ENCODE results near the gene SLC43A3.
"Not testable (repeated sequence)": the region's sequence is repeated elsewhere in the genome, so short reads cannot be mapped to it uniquely, and the experiment has no call there.

The SLC43A3 gene

DNA sequence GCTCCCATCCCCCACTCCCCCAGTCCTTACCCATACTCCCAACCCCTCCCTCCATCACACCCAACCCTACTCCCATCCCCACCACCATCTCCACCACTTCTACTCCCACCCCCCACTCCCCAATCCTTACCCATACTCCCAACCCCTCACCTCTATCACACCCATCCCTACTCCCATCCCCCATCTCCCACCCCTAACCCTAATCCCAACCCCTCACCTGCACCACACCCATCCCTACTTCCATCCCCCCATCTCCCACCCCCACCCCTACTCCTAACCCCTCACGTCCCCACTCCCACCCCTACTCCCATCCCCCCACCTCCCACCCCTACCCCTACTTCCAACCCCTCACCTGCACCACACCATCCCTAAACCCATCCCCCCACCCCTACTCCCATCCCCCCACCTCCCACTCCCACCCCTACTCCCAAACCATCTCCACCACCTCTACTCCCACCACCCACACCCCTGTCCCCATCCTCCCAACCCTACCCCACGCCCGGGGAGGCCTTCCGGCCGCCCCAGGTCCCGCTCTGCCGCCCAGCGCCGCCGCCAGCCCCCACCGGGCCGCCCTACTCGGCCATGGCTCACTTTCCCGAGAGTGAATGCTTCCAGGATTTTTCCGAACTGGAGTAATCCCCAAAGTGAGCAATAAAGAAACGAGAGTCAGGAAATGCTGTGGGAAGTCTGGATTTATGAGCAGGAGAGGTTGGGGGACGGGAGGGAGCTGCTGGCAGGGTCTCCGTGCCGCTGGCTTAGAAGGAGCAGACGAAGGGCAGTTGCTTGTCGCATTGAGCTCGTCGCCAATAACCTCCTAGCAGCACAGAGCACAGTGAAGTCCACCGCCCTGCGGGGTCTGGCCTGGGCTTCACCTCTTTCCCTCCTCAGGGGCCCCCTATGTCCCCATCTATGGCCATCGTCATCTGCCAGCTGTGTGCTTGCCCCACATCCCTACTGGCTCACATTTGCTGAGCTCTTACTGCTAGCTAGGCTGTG, 50.5 kb downstream of the SLC43A3 start:
- no peak for DNase-seq

DNA sequence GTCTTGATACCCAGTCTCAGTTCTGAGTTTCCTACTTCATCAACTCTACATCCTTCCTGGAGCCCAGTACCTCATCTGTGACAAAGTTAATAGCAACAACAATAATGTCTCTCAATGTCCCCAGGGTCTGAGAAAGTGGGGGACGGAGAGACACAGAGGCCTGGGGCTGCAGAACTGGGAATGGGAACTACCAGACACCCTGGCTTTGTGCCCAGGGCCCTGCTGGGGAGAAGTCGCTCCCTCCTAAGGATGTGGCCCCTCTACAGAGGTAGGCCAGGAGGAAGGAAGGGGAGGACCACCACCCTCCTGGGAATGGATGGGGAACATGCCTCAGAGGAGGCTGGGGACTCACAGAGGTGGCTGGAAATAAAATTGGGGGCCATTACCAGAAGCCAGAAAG, 51.4 kb downstream of the SLC43A3 start:
- no peak for DNase-seq

DNA sequence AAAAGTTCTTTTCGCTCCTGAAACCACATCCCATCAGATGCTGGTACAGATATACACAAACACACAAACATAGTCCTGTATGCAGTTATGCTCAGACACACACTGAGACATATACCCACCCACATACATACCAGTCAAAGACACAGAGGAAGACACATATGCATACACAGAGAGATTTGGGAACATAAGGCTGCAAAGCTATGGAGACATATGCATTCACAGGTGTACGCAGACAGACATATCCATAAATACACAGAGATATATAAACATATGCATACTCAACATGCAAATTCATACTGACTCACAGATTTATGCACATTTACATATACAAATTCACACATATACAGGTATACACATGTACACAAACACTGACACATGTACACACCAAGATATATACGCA, 52.0 kb downstream of the SLC43A3 start:
- no peak for DNase-seq

DNA sequence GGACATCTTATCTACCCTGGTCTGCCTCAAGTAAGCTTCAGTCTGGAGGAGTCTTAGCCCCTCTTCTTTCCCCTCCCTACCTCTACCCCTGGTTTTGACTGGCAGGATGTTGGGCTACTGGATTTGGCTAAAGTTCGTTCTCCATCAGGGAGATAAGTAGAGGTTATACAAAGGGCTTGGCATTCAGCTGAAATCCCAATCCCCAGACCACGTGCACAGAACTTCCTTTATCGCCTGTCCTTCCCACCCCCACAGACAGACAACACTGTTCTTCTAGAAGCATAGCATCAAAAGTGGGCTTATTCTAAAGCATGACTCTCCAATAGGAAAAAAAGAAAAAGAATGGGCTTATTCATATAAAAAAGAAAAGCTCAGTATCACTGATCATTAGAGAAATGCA, 53.8 kb downstream of the SLC43A3 start:
- no peak for DNase-seq

DNA sequence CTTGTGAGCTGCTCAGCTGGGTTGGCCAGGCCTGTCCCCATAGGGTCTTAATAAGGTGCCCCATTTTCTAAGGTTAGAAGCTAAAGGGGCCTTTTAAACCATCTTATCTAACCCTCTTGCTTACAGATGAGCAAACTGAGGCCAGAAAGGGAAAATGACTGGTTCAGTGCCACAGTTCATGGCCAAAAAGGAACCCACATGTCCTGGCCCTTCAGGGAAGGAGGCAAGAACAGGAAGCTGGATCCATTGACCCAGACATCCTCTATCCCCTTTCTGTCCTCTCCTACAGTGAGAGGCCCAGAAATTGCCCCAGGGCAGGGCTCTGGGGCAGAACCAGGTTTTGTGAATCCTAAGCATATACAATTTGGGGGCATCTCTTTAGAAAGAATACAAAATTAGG, 56.0 kb downstream of the SLC43A3 start:
- no peak for DNase-seq

DNA sequence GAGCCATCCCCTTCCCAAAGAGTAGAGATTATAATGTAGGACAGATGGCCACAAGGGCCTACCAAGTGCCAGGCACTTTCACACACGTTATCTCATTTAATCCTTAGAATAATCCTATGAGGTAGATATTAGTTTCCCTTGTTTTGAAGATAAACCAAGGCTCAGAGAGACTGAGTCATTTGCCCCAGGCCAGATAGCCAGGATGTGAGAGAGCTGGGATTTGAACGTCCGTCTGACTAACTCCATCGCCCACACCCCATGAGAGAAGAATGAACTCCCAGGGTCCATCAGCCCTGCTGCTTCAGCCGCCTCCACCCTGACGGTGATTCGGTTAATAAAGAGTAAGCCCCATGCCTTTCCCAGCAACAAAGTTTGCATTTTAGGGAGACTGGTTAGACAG, 56.7 kb downstream of the SLC43A3 start:
- no peak for DNase-seq

GRCh38 chr11:57368845-57369232, 58.1 kb downstream of the SLC43A3 start:
- no peak for DNase-seq

- no peak for DNase-seq
These were observed 58.6 kb downstream of the SLC43A3 start for GRCh38 chr11:57368106-57368844.

DNA sequence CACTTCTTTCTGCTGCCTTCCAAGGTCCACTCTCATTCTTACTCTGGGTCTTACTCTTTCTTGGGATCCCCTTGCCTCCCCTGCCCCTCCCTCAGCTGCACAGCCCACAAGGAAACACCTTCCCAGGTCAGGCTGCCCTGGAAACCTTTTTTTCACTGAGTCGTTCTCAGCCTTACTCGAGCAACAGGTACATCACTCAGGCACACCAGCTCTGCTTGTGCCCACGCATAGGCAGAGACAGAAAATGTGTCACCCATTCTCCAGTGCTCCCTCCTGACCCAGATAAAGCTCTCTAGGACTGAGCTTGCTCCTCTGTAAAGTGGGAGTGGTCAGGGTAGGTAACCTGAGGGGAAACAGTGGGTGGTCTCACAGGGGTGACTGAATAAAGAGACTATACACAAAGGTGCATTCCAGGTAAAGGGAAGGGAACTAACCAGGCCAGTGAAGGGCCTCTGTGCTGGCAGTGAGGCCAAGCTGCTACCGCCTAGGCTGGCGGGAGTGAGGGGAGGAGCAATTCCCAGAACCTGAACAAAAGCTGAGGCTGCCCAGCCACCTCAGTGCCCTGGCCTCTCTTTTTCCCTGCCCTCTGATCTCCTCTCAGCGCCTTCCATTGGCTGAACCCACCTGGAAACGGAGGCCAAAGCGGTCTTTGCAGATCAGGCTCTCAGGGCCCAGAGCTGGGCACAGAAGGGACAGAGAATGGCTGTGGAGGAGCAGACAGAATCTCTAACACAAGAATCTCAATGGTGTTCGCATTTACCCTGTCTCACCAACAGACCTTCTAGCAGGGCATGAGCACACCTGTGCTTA, 61.9 kb downstream of the SLC43A3 start:
- no peak for DNase-seq

GRCh38 chr11:57363131-57364080, 63.5 kb downstream of the SLC43A3 start:
- DNase-seq, result no peak

GRCh38 chr11:57361926-57362325, 65.0 kb downstream of the SLC43A3 start:
- no peak for DNase-seq

DNA sequence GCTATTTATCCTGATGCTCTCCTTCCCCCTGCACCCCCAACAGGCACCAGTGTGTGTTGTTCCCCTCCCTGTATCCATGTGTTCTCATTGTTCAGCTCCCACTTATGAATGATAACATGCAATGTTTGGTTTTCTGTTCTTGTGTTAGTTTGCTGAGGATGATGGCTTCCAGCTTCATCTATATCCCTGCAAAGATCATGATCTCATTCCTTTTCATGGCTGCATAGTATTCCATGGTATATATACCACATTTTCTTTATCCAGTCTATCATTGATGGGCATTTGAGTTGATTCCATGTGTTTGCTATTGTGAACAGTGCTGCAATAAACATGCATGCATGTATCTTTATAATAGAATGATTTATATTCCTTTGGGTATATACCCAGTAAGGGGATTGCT, 65.5 kb downstream of the SLC43A3 start:
- DNase-seq, result not testable (repeated sequence)

DNA sequence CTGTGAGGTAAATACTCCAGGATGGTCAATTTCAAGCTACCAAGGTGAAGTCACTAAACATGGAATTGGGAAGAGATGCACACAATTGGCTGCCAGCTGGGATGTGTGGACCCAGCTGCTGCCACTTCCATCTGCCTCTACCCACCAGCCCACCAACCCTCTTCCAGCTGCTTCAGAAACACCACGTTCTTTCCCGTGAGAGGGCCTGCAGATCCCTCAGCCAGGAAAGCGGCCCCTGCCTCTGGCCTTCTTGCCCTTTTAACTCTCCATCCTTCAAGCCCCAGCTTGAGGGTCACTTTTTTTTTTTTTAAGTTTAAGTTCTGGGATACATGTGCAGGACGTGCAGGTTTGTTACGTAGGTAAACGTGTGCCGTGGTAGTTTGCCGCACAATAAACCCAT, 65.9 kb downstream of the SLC43A3 start:
- no peak for DNase-seq

DNA sequence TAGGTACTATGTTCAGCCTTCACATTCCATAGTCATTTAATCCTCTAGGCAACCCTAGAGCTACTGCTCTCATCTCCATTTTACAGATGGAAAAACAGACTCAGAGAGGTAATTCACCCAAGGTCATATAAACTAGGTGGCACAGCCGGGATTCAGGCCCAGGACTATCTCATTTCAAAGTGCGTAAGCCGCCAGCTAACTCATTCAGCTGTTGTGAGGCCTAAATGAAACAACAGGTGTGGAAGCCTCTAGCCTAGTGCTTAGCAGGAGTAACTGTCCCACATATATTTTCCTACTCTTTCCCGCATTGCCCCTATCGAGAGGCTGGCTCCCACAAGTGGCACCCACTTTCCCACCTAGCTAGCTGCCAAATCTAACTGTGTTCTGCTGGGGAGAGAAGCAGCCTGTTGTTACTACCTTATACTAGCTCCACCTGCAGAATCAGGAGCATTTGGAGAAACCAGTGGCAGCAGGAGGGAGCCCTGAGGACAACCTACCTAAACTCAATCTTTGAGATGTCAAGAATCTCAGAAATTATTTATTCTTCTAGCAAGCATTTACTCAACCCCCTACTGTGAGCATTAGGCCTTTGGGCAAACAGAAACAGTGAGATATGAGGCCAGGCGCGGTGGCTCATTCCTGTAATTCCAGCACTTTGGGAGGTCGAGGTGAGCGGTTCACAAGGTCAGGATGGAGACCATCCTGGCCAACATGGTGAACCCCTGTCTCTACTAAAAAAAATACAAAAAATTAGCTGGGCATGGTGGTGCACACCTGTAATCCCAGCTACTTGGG, 66.8 kb downstream of the SLC43A3 start:
- DNase-seq, result no peak

DNA sequence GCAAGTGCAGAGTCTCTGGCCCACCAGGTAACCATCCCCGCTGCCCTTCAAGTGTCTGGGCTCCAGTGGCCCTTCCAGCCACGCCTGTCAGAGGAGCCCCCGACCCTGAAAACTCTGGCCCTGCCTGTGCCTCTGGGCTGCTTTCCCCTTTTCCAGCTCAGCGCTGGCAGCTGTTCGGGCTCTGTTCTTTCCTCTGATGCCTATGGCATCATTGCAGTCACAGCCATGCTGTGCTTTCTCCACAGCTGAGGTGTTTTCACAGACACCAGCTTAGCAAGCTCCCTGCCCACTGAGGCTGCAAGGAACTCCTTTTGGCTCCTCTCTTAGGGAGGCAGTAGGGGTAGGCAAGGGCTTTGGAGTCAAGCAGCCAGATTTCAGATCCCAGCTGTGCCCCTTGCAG, 67.5 kb downstream of the SLC43A3 start:
- DNase-seq, result no peak

DNA sequence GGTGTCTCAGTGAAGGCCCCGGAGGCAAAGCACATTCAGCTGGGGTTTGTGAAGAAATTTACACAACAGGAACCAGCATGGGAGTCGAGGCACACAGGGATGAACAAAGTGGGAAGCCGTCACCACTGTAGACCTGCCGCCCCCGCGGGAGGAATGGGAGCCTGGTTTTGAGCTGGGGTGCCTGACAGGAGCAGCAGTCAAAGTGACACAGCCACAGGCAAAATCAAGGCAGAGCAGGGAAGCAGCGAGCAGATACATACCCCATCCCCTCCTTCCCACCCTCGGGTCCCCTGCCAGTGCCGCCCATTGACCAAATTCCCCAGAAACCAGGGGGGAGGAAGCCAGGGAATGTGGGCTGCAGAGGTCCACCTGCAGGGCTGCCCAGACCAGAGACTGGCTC, 67.9 kb downstream of the SLC43A3 start:
- no peak for DNase-seq

- DNase-seq, result no peak
These were observed 68.4 kb downstream of the SLC43A3 start for GRCh38 chr11:57358543-57358961.

DNA sequence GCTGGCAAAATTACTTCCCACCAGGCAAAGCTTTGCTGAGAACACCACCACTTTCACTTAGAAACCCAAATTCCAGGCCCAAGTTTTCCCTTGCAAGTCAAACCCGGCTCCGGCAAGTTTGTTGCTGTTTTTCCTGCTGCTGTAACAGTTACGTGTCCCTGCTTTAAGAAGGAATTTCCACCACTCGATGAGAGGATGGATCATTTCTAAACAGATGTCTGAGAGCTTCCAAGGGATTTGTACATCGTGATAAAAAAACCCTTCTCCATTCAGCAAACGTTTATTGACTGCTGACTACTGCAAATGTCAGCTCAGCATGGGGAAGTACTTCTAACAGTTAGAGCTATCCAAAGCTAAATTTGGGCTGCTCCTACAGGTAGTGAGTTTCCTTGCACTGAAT, 69.1 kb downstream of the SLC43A3 start:
- DNase-seq, result no peak

DNA sequence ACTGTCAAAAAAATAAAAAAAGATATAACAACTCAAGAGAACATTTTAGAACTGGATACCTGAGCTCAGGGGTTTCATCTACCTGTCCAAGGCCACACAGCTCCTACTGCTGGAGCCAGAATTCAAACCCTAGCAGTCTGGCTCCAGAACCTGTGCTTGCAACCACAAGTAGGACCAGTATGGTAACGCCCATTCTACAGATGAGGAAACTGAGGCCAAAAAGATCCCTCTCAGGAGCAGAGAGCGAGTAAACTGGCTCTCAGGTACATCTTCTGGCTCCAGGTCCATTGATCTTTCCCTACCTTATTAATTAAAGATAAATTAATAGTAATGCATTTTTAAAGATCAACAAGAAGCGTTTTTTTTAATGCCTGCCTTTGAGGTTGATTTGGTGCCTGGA, 69.6 kb downstream of the SLC43A3 start:
- no peak for DNase-seq

Measured in activated T-cell treated with anti-CD3 and anti-CD28 coated beads, Interleukin-2, amount 50 U/mL, for 48 hours (primary cell).